ENCODE results near the gene TMIGD2.
A peak's percentile ranks its signal among the peaks of the same experiment; 100 is the strongest.

The TMIGD2 gene

GRCh38 chr19:4326837-4327251 lies 24.7 kb upstream of the TMIGD2 start:
- H3K27ac ChIP-seq, result 0 out of 2 replicates have a peak overlapping the region, but pooled peaks have one; percentile 13
- no peak for TF ChIP-seq CTCF (conservative IDR thresholded peaks at IDR 0.05; ENCODE audit: low read depth)
- POLR2A ChIA-PET (ENCODE audit: low non-redundant PET), result no interaction called here
- CTCF ChIA-PET, result no interaction called here
- DNase-seq (ENCODE audit: low spot score), result no peak

- 0 out of 2 replicates have a peak overlapping the region, but pooled peaks have one; percentile 13 for H3K27ac ChIP-seq
- no peak for TF ChIP-seq CTCF (conservative IDR thresholded peaks at IDR 0.05; ENCODE audit: low read depth)
- POLR2A ChIA-PET (ENCODE audit: low non-redundant PET), result no interaction called here
- no peak for DNase-seq (ENCODE audit: low spot score)
- CTCF ChIA-PET, result no interaction called here
Measured at GRCh38 chr19:4326215-4326836, 24.1 kb upstream of the TMIGD2 start.

- H3K27ac ChIP-seq, result peak overlapping the region; percentile 44
- DNase-seq (ENCODE audit: low spot score), result no peak
- CTCF ChIA-PET, result interaction anchor here (0.6 to 1.2 kb wide), 2 partner anchors 42 to 50 kb away, joined by 3 read pairs; no protein-coding TSS in a partner anchor
- POLR2A ChIA-PET (ENCODE audit: low non-redundant PET), result no interaction called here
- no peak for TF ChIP-seq CTCF (conservative IDR thresholded peaks at IDR 0.05; ENCODE audit: low read depth)
Measured at GRCh38 chr19:4324228-4324627, 22.0 kb upstream of the TMIGD2 start.

- CTCF ChIA-PET, result interaction anchor here (0.6 to 1.2 kb wide), 2 partner anchors 42 to 49 kb away, joined by 3 read pairs; no protein-coding TSS in a partner anchor
- peak overlapping the region; percentile 44 for H3K27ac ChIP-seq
- POLR2A ChIA-PET (ENCODE audit: low non-redundant PET), result no interaction called here
- DNase-seq (ENCODE audit: low spot score), result no peak
- no peak for TF ChIP-seq CTCF (conservative IDR thresholded peaks at IDR 0.05; ENCODE audit: low read depth)
Measured at GRCh38 chr19:4323692-4324091, 21.5 kb upstream of the TMIGD2 start.

GRCh38 chr19:4322942-4323665 lies 20.9 kb upstream of the TMIGD2 start:
- ChIA-PET CTCF (interaction anchor here (0.6 to 1.2 kb wide), 2 partner anchors 43 to 49 kb away, joined by 3 read pairs; no protein-coding TSS in a partner anchor), POLR2A (ENCODE audit: low non-redundant PET) (no interaction called here)
- TF ChIP-seq CTCF (conservative IDR thresholded peaks at IDR 0.05; ENCODE audit: low read depth), result no peak
- no peak for DNase-seq (ENCODE audit: low spot score)
- H3K27ac ChIP-seq, result peak overlapping the region; percentile 44; the same call in 1 of the 2 replicates

- ChIA-PET CTCF (interaction anchor here (0.6 kb wide), 1 partner anchor 905 kb away, joined by 3 read pairs; no protein-coding TSS in a partner anchor), POLR2A (ENCODE audit: low non-redundant PET) (no interaction called here)
Measured at GRCh38 chr19:4320419-4320818, 18.2 kb upstream of the TMIGD2 start.

More at GRCh38 chr19:4320419-4320818, 18.2 kb upstream of the TMIGD2 start:
- H3K27ac ChIP-seq, result no peak overlapping the region
- TF ChIP-seq CTCF (conservative IDR thresholded peaks at IDR 0.05; ENCODE audit: low read depth), result no peak
- no peak for DNase-seq (ENCODE audit: low spot score)
